ENCODE results near the gene SLC6A9.

The SLC6A9 gene

DNA sequence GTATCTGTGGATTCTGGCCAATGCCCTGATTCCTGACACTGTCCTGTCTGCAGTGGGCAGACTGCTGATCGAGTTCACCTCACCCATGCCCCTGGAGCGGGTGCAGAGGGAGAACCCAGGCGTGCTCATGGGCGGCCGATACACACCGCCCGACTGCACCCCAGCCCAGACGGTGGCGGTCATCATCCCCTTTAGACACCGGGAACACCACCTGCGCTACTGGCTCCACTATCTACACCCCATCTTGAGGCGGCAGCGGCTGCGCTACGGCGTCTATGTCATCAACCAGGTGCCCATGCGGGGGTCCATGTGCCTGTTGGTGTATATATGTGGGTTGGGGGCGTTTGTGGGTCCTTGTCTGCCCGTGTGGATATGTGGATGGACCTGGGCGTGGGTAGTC lies 49.6 kb downstream of the SLC6A9 start:
- DNase-seq: no peak

DNA sequence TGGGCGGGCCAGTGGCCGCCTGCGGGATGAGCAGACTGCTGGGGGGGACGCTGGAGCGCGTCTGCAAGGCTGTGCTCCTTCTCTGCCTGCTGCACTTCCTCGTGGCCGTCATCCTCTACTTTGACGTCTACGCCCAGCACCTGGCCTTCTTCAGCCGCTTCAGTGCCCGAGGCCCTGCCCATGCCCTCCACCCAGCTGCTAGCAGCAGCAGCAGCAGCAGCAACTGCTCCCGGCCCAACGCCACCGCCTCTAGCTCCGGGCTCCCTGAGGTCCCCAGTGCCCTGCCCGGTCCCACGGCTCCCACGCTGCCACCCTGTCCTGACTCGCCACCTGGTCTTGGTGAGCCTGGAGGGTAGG lies 50.1 kb downstream of the SLC6A9 start:
- no peak for DNase-seq

- DNase-seq: no peak
Measured at GRCh38 chr1:43980255-43981134, 50.8 kb downstream of the SLC6A9 start.

DNA sequence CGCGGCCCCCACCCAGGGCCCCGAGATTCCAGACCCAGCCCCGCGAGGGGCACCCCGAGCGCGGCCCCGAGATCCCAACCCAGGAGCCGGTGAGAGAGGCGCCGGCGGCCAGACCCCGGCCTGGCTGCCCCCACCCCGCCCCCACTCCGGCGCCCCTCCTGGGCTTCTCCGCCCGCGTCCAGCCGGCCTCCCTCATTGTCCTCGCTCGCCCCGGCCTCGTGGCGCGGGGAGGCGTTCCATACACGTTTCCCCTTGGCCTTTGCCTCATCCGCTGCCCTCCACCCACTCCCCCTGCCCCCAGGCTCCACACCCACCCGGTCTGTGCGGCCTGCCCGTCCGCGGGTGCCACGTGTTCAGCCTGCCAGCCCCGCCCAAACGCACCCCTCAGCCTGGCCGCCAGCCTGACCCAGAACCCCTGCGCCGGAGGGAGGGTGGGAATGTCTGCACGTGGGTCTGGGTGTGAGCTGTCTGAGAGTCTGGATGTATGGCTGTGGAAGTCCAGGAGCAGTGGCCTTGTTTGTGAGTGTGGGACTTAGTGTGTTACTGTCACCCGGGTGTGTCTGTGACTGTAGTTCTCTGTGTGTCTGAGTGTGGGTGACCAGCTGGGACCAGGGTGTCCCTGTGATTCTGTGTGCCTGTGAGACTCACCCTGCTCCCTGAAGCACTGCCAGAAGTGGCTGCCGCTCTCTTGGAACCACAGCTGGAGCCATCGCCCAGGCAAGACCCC lies 51.6 kb downstream of the SLC6A9 start:
- peak; percentile 26 for DNase-seq

DNA sequence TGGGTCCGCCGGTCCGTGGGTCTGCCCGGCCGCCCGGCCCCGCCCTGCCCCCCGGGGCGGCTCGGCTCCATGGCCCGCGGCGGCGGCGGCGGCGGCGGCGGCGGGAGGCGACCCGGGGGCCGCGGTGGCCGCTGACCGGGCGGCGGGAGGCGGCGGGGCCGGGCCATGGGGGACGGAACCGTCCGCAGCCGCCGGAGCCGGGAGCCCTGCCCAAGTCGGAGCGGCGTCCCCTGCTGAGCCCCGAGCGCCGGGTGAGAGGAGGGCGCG lies 52.1 kb downstream of the SLC6A9 start:
- DNase-seq: no peak

DNA sequence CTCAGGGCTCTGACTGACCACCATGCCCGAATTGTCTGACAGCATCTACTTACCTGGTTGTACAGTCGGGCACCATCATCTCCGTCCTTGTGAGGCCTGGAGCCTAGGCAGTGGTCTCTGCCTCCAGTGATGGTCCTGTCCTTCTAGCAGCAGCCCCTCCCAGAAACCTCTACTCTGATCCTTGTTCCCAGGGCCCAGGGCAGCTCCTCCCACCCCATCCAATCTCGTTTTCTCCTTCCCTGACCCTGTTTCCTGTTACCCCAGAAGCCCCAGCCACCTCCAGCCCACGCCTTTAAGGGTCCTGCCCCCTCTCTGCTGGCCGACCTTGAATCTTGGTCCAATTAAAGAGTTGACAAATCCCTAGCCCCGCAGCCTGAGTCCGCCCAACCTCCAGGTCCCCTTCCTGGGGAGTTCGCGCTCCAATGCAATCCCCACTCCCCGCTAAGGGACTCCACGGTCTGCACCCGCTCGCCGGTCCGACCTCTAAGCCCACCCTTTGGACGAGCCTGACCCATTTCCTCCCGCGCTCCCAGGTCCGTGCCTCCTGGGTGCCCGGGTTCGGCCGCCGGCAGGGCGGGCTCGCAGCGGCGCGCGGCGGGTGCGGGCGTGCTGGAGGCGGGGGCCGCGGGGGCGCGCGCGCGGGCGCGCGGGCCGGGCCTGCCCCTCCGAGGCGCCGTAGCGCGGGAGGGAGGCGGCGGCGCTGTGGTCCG lies 52.6 kb downstream of the SLC6A9 start, which contains the start of gene B4GALT2:
B4GALT2 (plus strand) TSS at position 660 of the 710 bp plus-strand sequence. CDS start 1,951 bp downstream, outside the sequence.
- DNase-seq: peak; percentile 20

DNA sequence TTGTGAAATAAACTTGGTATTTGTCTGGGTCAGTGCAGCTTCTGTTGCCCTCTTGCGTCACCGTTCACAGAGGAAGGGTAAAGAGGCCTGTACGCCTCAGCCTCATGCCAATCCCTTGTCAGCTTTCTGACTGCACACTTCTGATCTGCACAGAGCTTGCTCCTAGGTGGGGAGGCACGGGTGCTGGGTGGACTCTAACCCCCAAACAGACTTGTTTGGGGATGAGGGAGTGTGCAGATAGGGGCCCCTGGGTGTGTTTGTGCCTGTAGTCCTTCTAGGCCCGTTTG lies 53.1 kb downstream of the SLC6A9 start:
- no peak for DNase-seq

DNA sequence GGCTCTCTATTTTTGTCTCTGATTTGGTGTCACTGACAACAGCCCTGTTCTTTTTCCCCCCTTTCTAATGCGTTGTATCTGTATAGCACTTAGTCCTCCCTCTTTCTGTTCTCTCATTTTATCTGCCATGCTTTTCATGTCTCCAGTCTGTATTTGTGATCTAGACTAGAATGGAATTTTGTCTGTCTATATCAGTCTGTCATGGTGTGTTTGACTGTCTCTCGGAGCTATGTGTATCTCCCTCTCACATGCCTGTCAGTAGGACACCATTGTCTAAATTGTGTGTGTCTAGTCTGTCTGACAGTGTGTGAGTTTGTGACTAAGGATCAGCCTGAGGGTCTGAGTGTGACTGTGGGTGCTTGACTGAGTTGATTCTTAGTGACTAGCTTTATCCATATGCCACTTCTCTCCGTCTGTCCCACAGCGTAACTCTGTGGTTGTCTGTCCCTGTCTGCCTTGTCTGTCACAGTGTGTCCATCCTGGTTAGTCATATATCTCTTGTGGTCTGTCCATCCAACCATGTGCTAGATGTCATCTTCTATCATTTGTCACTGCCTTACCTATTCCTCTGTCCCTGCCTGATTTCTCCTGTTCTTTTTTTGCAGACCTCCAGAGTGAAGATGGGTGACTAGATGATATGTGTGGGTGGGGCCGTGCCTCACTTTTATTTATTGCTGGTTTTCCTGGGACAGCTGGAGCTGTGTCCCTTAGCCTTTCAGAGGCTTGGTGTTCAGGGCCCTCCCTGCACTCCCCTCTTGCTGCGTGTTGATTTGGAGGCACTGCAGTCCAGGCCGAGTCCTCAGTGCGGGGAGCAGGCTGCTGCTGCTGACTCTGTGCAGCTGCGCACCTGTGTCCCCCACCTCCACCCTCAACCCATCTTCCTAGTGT lies 53.6 kb downstream of the SLC6A9 start:
- no peak for DNase-seq

DNA sequence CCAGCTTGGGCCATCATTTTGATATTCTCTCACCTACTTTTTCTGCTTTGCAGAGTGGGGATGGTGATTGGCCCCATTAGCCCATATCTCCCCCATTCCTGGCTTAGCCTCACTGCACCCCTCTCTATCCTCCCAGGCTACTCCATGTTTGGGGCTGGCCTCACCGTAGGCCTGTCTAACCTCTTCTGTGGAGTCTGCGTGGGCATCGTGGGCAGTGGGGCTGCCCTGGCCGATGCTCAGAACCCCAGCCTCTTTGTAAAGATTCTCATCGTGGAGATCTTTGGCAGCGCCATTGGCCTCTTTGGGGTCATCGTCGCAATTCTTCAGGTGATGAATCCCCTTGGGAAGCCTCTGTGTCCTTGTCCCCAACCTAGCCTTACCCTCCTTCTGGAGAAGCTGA lies 54.4 kb downstream of the SLC6A9 start:
- DNase-seq: no peak

DNA sequence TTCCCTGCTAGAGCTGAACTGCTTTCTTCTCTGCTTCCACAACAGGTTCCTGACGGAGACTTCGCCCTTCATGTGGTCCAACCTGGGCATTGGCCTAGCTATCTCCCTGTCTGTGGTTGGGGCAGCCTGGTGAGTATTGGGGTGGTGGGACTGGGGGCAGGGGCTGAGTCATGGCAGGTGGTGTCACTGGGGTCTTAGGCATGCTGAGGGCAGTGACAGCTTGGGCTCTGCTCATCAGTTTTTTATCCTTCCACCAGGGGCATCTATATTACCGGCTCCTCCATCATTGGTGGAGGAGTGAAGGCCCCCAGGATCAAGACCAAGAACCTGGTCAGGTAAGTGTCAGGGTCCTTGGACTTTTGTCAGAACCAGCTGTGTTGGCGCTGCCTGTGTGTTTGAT lies 55.2 kb downstream of the SLC6A9 start:
- DNase-seq: no peak

DNA sequence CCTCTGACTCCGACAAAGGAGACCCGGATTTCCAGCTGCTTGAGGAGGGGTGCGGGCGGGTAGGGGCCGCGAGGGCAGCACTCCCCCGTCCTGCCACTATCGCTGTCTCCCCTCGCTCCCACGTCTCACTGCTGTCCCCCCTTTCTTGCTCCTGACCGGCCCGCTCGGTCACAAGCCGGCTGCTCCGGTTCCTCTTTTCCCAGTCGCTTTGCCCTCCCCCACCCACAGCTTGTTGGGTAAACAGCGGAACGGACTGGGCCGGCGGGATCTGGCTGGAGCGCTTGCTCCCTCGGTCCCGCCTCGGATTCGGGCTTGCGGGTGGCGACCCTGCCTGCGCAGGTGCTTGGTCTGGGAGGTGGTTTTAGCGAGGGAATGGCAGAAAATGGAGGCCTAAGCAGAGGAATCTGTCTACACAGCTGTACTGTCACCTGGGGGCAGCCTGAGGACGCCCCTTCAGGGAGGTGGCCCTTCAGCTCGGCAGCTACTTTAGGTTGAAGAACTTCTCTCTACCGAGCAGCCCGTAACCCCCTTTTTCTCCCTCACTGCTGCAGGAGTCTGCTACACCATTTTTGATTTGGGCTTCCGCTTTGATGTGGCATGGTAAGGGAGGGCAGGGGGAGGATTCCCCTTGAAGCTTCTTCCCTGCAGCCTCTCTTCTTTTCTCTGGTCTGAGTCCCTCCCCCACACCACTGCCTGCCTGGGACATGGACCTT lies 55.9 kb downstream of the SLC6A9 start:
- peak; percentile 36 for DNase-seq

DNA sequence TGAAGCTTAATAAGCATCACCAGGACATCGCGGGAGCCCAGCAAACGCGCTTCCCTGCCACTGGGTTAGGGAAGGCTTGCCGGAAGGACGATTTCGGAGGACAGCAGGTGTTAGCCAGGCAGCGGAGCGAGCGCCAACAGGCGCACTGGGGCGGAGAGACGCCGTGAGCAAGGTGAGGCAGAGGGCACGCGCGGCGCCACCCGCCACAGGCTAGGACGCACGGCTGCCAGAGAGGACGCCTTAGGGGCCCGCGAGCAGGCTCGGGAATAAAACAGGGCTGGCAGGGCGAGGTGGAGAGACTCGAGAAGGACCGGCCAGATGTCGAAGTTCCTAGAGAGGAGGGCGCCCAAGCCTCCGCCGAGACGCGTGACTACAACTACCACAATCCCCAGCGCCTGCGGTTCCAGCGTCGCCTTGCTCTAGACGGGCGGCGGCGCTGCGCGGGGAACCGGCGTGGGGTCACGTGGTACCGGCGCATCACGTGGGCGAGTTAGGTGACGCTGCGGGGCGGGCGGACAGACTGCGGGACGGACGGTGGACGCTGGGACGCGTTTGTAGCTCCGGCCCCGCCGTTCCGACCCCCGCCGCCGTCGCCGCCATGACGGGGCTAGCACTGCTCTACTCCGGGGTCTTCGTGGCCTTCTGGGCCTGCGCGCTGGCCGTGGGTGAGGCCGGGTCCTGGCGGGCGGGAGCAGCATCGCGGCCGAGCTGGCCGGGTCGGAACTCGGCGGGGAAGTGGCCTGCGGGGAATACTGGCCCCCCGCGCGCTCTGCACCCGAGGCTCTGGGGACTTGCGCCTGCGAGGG lies 56.6 kb downstream of the SLC6A9 start, which contains the start of gene ATP6V0B:
ATP6V0B (plus strand) TSS at position 518 of the 806 bp plus-strand sequence; CDS start at position 599, 81 bp downstream.
- DNase-seq: peak; percentile 88

DNA sequence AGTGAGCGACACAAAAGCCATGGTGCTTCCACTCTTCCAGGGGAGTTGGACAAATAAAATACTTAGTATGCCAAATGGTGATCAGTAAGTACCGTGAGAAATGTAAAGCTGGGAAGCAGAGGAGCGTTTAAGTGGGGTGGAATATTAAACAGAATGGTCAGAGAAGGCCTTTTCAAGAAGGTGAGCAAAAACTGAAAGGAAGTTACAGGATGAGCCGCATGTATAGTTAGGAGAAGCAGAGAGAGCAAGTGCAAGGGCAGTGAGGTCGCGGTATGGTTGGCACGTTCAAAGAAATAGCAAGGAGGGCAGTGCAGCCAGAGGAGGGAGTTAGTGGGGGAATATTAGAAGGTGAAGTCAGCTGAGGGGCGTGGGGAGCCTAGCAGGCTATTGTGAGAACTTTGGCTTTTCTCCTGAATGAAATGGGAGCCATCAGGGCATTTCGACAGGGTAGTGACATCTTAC lies 57.2 kb downstream of the SLC6A9 start:
- DNase-seq: peak; percentile 56

- no peak for DNase-seq
Measured at GRCh38 chr1:43971336-43971980, 59.8 kb downstream of the SLC6A9 start.

- no peak for DNase-seq
Measured at GRCh38 chr1:43970911-43971310, 60.4 kb downstream of the SLC6A9 start.

DNA sequence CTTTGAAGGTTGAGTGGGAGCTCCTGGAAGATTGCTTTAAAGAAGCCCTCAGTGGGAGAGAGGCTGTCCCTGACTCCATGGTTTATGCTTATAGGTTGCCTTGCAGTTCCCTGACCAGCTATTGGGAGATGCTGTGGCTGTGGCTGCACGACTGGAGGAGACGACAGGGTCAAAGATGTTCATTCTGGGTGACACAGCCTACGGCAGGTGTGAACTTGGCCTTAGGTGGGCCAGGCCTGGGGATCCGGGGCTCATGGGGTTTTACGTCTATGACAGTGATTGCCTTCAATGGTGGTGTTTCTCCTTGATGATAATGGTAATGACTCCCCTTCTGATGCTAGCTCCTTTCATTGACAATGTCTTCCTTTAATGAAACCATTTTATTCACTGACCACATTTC lies 60.8 kb downstream of the SLC6A9 start:
- no peak for DNase-seq

DNA sequence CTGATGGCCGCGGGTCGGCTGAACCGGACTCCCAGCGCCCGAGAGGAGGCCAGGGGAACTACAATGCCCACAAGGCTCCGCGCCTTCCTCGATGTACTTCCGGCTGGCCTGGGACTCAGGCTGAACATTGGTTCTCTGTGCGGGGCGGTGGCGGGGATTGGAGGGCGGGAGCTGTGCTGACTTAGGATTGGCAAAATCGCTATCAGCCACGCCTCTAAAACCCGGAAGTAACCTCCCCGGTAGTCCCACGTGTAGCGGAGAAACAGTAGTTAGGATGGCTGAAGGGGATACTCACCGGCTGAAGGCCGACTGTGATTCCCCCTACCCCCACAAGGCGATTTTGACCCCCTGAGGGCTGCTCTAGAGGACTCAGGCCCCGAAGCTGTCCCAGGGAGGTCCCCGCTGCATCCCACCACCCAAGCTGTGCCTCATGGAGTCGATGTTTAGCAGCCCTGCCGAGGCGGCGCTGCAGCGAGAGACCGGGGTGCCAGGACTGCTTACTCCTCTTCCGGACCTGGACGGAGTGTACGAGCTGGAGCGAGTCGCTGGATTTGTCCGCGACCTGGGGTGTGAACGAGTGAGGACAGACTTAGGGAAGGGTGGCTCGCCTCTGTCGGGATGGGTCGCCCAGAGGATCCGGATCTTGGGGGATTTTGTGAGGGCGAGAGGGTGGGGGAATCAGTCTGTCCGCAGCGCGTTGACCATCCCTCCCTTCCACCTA lies 61.4 kb downstream of the SLC6A9 start, which contains the start of gene DPH2:
DPH2 (plus strand) TSS at position 265 of the 721 bp plus-strand sequence; CDS start at position 431, 166 bp downstream.
- peak; percentile 94 for DNase-seq

DNA sequence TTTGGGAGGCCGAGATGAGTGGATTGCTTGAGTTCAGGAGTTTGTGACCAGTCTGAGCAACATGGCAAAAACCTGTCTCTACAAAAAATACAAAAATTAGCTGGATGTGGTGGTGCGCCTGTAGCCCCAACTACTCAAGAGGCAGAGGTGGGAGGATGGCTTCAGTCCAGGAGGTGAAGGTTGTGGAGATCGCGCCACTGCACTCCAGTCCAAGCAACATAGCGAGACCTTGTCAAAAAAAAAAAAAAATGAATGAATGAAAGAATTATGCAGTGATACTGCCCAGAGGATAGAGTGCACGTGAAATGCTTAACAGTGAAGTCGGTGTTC lies 61.9 kb downstream of the SLC6A9 start:
- DNase-seq: no peak

DNA sequence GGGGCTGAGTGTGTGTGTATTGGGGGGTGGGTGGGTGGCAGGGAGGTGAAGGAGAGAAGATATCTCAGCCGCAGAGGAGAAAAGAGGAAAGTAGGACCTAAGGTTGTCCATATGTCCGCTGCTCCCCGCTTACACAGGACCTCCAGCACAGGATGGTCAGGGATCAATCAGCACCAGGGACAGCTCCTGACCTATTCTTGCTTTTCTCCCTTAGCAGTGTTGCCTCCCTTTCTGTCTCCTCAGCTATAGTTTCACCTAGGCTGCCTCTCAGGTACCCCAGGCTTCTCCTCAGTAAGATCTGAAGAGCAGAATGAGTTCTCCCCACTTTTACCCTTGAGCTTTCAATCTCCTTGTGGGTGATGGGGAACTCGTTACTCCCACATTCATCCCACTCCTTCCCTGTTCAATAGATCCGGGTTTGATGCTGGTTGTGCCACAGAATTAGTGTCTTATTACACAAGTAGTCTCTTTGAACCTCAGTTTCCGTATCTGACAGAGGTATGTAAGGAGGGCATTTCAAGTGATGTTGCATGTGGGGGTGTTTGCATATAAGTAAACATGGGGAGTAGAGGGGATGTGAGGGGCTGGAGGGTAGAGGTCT lies 62.8 kb downstream of the SLC6A9 start:
- DNase-seq: no peak

DNA sequence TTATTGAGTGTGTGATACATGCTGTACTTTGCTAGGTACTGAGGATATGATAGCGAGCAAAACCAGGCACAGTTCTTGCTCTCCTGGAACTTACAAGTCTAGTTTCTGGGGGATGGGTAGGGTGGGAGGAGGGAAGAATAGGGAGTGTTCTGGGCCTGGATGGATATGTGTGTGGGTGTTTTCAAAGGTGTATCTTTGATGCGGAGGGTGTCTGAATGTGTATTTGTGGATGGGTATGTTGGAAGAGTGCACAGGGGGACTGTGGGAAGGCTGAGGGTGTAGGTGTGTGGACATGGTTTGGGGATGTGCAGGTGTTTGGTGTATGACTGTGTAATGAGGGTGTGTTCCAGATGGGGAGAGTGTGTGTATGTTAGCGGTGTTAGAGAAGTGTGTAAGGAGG lies 65.9 kb downstream of the SLC6A9 start:
- DNase-seq: no peak

All from NCI-H146 (cell line).